GM18909 (cell line): ENCODE results near the gene C1orf115.
"Not testable (repeated sequence)": the region's sequence is repeated elsewhere in the genome, so short reads cannot be mapped to it uniquely, and the experiment has no call there.

Source experiments
- ATAC-seq: cut with Tn5 transposase; IDR thresholded peaks from one replicate; pipeline ENCODE4 v1.9.1; 2021; ENCODE audit warnings: mild to moderate bottlenecking; ENCODE audit not compliant: unreplicated experiment, poor library complexity

The C1orf115 gene

DNA sequence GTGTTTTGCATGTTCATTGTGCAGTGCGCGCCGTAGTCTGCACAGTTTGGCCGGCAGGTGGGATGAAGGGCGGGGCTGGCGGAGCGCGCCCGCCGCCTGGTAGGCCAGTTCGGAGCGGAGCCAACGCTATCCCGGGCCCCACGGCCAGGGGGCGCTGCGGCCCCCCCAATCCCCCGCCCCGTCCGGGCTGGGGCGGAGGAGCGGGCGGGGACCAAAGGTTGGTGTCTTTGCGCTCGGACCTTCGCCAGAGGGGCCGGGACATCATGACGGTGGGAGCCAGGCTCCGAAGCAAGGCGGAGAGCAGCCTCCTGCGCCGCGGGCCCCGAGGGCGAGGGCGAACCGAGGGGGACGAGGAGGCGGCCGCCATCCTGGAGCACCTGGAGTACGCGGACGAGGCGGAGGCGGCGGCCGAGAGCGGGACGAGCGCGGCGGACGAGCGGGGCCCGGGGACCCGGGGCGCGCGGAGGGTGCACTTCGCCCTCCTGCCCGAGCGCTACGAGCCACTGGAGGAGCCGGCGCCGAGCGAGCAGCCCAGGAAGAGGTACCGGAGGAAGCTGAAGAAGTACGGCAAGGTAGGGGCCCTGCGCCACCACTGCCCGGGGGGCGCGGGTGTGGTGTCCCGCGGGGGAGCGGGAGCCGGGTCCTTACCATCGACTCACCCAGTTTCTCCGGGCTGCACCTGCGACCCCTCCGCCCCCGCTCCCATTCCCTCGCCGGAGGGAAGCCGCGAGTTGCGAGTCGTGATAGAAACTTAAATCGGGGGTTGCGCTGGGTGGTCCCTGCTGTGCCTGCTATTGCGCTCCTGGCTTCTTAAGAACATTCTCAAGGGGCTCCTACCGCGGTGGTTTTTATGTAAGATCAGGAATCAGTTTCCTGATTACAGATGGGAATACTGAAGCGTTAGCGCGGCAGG lies at the start of gene C1orf115:
Gene C1orf115 (plus strand): TSS at position 224 of the 913 bp plus-strand sequence. CDS start 40 bp downstream, at position 264.
- ATAC-seq = peak; percentile 97

- ATAC-seq = no peak
Measured at GRCh38 chr1:220642285-220642684, 47.9 kb upstream of the C1orf115 start.

DNA sequence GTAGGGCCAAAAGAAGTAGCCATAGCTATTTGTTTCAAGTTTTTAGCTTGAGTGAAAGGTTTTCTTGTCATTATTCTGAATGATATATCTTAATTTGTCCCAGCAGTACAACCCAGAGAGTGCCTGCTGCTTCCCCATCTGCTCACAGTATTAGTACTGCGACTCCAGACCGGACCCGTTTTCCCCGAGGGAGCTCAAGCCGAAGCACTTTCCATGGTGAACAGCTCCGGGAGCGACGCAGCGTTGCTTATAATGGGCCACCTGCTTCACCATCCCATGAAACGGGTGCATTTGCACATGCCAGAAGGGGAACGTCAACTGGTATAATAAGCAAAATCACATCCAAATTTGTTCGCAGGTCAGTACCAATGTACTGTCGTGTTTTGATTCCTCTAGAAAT lies 37.2 kb upstream of the C1orf115 start:
- no peak for ATAC-seq

DNA sequence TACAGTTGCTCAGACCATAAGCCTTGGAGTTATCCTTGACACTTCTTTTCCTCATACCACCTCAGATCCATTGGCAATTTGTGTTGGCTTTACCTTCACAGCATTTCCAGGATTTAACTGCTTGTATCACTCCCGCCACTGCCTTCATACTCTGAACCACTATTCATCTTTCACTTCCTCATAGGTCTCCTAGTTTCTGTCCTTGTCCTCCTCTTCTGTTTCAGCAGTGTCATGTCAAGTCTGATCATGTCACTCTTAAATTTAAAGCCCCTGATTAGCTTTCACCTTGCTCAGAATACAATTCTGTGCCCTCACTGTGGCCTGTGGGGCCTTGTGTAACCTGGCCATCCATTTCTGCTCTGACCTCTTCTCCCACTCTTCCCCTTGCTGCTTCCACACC lies 34.7 kb upstream of the C1orf115 start:
- peak; percentile 97 for ATAC-seq

- peak; percentile 34 for ATAC-seq
Measured at GRCh38 chr1:220655961-220656740, 34.0 kb upstream of the C1orf115 start.

GRCh38 chr1:220666349-220666748 lies 23.8 kb upstream of the C1orf115 start:
- ATAC-seq = no peak

- ATAC-seq = no peak
Measured at GRCh38 chr1:220669005-220669404, 21.2 kb upstream of the C1orf115 start.

DNA sequence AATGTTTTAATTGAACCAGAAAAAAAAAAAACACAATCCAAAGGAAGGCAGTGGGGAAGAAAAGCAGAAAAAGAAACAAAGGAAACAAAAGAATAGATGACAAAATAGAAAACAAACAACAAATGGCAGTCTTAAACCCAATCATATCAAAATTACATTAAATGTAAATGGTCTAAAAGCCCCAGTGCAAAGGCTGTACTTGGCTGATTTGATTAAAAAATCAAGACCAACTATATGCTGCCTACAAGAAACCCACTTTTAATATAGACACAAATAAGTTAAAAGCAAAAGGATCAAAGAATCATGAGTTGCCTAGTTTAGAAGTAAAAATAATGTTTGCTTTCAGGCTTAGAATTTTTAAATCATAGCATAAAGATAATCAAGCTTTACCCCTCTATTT lies 19.8 kb upstream of the C1orf115 start:
- ATAC-seq = no peak

DNA sequence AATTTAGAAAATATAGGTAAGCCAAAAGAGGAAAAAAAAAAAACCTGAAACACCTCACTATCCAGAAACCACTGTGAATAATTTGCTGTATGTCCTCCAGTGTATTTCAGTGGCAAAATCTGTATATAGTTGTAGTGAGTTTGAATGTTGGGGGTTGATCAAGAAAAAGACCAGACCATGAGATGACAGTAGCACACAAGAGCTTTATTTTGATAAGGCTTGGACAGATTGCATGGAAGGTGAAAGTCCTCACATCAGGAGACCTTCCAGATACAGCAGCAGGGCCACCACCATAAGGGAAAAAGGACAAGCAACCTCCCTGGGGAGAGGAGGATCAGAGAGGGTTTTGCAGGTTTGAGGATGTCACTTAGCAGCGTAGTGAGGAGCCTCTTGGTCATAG lies 16.2 kb upstream of the C1orf115 start:
- ATAC-seq = no peak

DNA sequence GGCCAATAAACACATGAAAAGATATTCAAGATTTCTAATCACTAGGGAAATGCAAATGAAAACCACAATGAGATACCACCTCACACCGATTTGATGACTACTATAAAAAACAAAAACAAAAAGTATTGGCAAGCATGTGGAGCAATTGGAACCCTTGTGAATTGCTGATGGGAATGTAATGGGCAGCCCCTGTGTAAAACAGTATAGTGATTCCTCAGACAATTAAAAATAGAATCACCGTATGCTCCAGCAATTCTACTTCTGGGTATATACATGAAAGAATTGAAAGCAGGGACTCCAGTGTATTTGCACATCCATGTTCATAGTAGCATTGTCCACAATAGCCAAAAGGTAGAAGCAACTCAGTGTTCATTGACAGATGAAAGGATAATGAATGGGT lies 12.9 kb upstream of the C1orf115 start:
- no peak for ATAC-seq

GRCh38 chr1:220680085-220680687 lies 10.0 kb upstream of the C1orf115 start:
- ATAC-seq = peak; percentile 95

GRCh38 chr1:220681220-220681880 lies 8.8 kb upstream of the C1orf115 start:
- ATAC-seq = no peak

GRCh38 chr1:220682901-220683576 lies 7.1 kb upstream of the C1orf115 start:
- ATAC-seq = no peak

- not testable (repeated sequence) for ATAC-seq
Measured at GRCh38 chr1:220683716-220684115, 6.4 kb upstream of the C1orf115 start.

- no peak for ATAC-seq
Measured at GRCh38 chr1:220684890-220685289, 5.3 kb upstream of the C1orf115 start.

GRCh38 chr1:220685879-220686278 lies 4.3 kb upstream of the C1orf115 start:
- no peak for ATAC-seq

GRCh38 chr1:220687809-220688208 lies 2.4 kb upstream of the C1orf115 start:
- no peak for ATAC-seq

DNA sequence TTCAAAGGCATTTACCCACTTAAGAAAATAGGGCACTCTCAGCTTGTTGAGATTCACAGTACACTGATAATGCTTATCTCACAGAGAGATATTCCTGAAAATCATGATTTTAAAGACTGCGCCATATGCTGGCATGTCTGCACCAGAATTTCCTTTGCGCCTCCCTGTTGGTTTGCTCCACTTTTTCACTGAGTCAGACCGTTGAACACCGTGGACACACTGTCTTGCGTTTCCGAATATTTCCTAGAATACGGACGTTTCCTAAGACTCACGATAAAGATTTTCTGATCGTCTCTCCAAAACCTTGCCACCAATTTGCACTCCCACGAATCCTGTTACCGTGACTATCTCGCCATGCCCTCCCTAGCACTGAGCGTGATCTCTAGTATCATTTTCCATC lies 497 bp upstream of the C1orf115 start:
- ATAC-seq = no peak

- no peak for ATAC-seq
Measured at GRCh38 chr1:220691053-220691684, 1.0 kb downstream of the C1orf115 start.
